ENCODE measurements around the gene ZCCHC3. TPM values are rescaled to one million over a fixed set of nuclear protein-coding genes. Genes with fewer than 3 reads are reported as not detected.

The ZCCHC3 gene
- total RNA-seq, 2 experiments from 2014 or later = 15.2 to 15.9 TPM

DNA sequence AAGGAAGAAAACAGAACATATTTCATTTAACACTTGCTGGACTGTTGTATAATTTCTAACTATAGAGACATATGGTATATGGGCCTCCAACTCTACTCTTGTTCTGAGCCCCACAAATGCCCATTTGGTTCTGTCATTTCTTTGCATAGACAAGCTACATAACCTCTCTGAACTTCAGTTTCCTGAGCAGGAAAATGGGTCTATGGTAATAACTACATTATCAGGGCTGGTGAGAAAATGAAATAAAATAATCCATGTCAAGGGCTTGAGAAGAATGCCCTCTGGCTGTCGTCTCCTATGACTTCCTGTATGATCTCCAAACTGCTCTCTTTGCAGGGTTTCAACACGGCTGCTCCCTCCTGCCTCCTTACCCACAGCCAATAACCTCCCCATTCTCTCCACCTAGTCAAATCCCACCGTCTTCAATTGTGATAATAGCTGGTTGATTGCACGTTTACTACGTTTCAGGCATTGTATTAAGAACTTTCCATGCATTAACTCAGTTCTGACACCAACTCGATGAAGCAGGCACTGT, 12.0 kb downstream of the ZCCHC3 start:
- ChIA-PET POLR2A (interaction anchor here (0.9 kb wide), 1 partner anchor 12 kb away, joined by 3 read pairs; the partner anchor contains the start of gene ZCCHC3), CTCF (interaction anchor here (1.4 to 2.1 kb wide), 3 partner anchors 11 to 22 kb away, joined by 4 to 7 read pairs (median 5); no protein-coding TSS in a partner anchor)
- Mint-ChIP-seq H3K9me3 (no peaks in the 10 kb centered on the region), H3K4me1 (ENCODE audit: low read depth) (peaks cover 10% of the 10 kb centered on the region), H3K36me3 (no peaks in the 10 kb centered on the region), H3K27ac (no peak overlapping the region), H3K4me3 (no peak overlapping the region), H3K27me3 (no peaks in the 10 kb centered on the region)
- intact Hi-C loops (cut with micrococcal nuclease) = no loop called here
- DNase-seq = no peak

DNA sequence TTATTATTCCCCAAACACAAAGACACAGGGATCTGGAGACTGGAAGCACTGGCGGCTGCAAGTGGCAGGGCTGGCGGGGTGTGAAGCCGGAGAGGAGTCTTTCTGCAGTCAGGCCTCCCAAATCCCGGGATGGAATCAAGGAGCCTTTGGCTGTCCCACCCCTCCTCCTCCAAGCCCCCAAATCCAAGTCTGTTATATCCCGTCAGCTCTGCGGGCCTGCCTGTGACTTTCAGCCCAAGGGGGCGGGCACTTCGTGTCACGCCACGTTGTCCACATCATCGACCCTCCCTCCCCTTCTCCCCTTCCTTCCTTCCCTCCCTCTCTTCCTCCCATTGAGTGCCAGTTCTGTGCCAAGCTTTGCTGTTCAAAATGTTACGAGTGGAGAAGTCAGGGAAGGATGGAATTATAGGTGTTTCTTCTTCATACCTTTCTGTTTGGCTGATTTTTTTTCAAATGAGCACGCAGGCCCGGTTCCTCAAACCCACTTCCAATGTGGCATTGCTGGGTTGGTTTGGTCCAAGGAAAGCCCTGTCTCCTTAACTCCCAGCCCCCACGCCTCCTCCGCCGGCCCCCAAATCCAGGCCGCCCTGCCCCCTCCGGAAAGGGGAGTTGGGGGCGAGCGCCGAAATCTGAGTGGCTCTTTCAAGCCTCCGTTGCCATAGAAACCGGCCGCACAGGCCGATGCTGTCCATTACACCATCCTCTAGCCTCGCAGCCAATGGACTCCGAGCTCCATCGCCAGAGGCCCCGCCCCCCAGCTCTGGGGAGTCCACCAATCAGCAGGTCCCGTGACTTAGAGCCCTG, 12.7 kb downstream of the ZCCHC3 start:
- no peaks in the 10 kb centered on the region for H3K9me3 Mint-ChIP-seq
- H3K27me3 Mint-ChIP-seq = no peaks in the 10 kb centered on the region
- no peak overlapping the region for H3K27ac Mint-ChIP-seq
- peak; percentile 89 for DNase-seq
- no peaks in the 10 kb centered on the region for H3K36me3 Mint-ChIP-seq
- H3K4me3 Mint-ChIP-seq = peak overlapping the region; percentile 62
- H3K4me1 Mint-ChIP-seq (ENCODE audit: low read depth) = peaks cover 10% of the 10 kb centered on the region
- ChIA-PET CTCF (interaction anchor here (1.0 to 1.7 kb wide), 3 partner anchors 9 to 21 kb away, joined by 3 to 5 read pairs (median 4); no protein-coding TSS in a partner anchor), POLR2A (interaction anchor here (0.9 kb wide), 1 partner anchor 13 kb away, joined by 3 read pairs; the partner anchor contains the start of gene ZCCHC3)
- intact Hi-C loops (cut with micrococcal nuclease) = loop anchor here (1.0 kb wide), 1 partner anchor 15 kb away; the partner anchor contains the start of gene SOX12

DNA sequence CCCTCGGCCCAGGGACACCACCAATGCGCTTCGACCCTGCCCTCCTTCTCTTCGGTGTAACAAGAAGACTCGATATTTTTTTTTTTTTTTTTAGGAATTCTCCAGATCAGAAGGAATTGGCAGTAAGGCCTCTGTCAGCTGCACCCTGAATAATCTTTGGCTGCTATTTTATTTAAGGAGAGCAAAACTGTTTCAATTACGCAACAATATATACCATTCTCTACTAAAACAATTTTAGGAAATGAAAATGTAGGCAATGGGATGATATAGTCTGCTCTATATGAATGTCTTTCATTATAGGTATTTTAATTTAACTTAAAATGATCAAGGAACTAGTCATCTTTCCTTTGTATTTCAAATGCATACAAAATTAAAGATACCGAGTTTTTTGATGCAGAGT, 13.3 kb downstream of the ZCCHC3 start:
- CTCF ChIA-PET = interaction anchor here (0.6 to 1.7 kb wide), 5 partner anchors 10 to 204 kb away, joined by 3 to 5 read pairs (median 3); no protein-coding TSS in a partner anchor
- H3K27ac Mint-ChIP-seq = no peak overlapping the region
- peak overlapping the region; percentile 62 for H3K4me3 Mint-ChIP-seq
- peaks cover 10% of the 10 kb centered on the region for H3K4me1 Mint-ChIP-seq (ENCODE audit: low read depth)
- no peaks in the 10 kb centered on the region for H3K27me3 Mint-ChIP-seq
- no peaks in the 10 kb centered on the region for H3K9me3 Mint-ChIP-seq
- H3K36me3 Mint-ChIP-seq = no peaks in the 10 kb centered on the region
- DNase-seq = no peak
- intact Hi-C loops (cut with micrococcal nuclease) = loop anchor here (1.0 kb wide), 1 partner anchor 15 kb away; the partner anchor contains the start of gene SOX12
- POLR2A ChIA-PET = no interaction called here

DNA sequence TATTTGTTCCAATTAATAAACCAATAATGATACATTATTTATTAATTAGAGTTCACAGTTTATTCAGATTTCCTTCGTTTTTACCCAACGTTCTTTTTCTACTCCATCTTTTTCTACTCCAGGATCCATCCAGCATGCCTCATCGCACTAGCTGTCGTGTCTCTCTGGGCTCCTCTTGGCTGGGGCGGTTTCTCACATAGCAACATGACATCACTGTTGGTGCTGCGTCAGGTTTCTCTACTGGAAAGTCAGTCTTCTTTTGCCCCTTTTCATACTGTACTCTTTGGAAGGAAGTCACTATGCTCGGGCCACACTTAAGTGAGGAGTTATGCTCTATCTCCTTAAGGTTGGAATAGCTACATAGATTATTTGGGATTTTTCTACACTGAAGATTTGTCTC, 14.2 kb downstream of the ZCCHC3 start:
- no peaks in the 10 kb centered on the region for H3K36me3 Mint-ChIP-seq
- no peak for DNase-seq
- ChIA-PET CTCF (interaction anchor here (1.2 kb wide), 1 partner anchor 19 kb away, joined by 6 read pairs; no protein-coding TSS in a partner anchor), POLR2A (no interaction called here)
- H3K27me3 Mint-ChIP-seq = no peaks in the 10 kb centered on the region
- peaks cover 10% of the 10 kb centered on the region for H3K4me1 Mint-ChIP-seq (ENCODE audit: low read depth)
- no peaks in the 10 kb centered on the region for H3K9me3 Mint-ChIP-seq
- no peak overlapping the region for H3K4me3 Mint-ChIP-seq
- intact Hi-C loops (cut with micrococcal nuclease) = no loop called here
- H3K27ac Mint-ChIP-seq = no peak overlapping the region

GRCh38 chr20:312067-312466, 14.7 kb downstream of the ZCCHC3 start:
- Mint-ChIP-seq H3K4me1 (ENCODE audit: low read depth) (peaks cover 10% of the 10 kb centered on the region), H3K9me3 (no peaks in the 10 kb centered on the region), H3K27me3 (no peaks in the 10 kb centered on the region), H3K36me3 (no peaks in the 10 kb centered on the region), H3K4me3 (no peak overlapping the region), H3K27ac (no peak overlapping the region)
- ChIA-PET CTCF (interaction anchor here (1.2 kb wide), 1 partner anchor 19 kb away, joined by 6 read pairs; no protein-coding TSS in a partner anchor), POLR2A (no interaction called here)
- intact Hi-C loops (cut with micrococcal nuclease) = no loop called here
- no peak for DNase-seq

- no peaks in the 10 kb centered on the region for H3K27me3 Mint-ChIP-seq
Measured at GRCh38 chr20:312866-313265, 15.5 kb downstream of the ZCCHC3 start.

DNA sequence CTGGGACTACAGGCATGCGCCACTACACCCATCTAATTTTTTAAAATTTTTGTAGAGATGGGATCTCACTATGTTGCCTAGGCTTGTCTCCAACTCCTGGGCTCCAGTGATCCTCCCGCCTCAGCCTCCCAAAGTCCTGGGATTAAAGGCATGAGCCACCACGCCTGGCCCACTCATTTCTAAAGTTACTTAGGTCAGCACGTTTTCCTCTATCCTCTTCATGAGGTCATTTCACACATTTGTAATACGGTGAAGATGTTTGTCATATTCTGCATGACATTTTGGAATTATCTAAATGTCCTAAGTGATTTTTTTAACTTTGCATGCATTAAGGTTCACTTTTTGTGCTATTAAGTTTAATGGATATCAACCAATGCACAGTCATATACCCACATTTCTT, 16.0 kb downstream of the ZCCHC3 start:
- CTCF ChIA-PET = interaction anchor here (0.7 kb wide), 1 partner anchor 127 kb away, joined by 3 read pairs; no protein-coding TSS in a partner anchor
- Mint-ChIP-seq H3K27me3 (no peaks in the 10 kb centered on the region), H3K9me3 (no peaks in the 10 kb centered on the region), H3K27ac (no peak overlapping the region), H3K4me1 (ENCODE audit: low read depth) (peaks cover 10% of the 10 kb centered on the region), H3K36me3 (no peaks in the 10 kb centered on the region), H3K4me3 (no peak overlapping the region)
- DNase-seq = no peak
- intact Hi-C loops (cut with micrococcal nuclease) = no loop called here
- POLR2A ChIA-PET = no interaction called here

More at GRCh38 chr20:312866-313265, 15.5 kb downstream of the ZCCHC3 start:
- H3K4me3 Mint-ChIP-seq = no peak overlapping the region
- intact Hi-C loops (cut with micrococcal nuclease) = no loop called here
- no peaks in the 10 kb centered on the region for H3K9me3 Mint-ChIP-seq
- CTCF ChIA-PET = interaction anchor here (0.7 kb wide), 1 partner anchor 126 kb away, joined by 3 read pairs; no protein-coding TSS in a partner anchor
- H3K36me3 Mint-ChIP-seq = no peaks in the 10 kb centered on the region
- H3K27ac Mint-ChIP-seq = no peak overlapping the region
- peaks cover 10% of the 10 kb centered on the region for H3K4me1 Mint-ChIP-seq (ENCODE audit: low read depth)
- no peak for DNase-seq
- POLR2A ChIA-PET = no interaction called here

GRCh38 chr20:313948-314347, 16.6 kb downstream of the ZCCHC3 start:
- ChIA-PET CTCF (no interaction called here), POLR2A (no interaction called here)
- DNase-seq = no peak
- Mint-ChIP-seq H3K36me3 (no peaks in the 10 kb centered on the region), H3K27me3 (no peaks in the 10 kb centered on the region), H3K4me3 (no peak overlapping the region), H3K9me3 (no peaks in the 10 kb centered on the region), H3K4me1 (ENCODE audit: low read depth) (peaks cover 10% of the 10 kb centered on the region), H3K27ac (no peak overlapping the region)
- intact Hi-C loops (cut with micrococcal nuclease) = no loop called here

DNA sequence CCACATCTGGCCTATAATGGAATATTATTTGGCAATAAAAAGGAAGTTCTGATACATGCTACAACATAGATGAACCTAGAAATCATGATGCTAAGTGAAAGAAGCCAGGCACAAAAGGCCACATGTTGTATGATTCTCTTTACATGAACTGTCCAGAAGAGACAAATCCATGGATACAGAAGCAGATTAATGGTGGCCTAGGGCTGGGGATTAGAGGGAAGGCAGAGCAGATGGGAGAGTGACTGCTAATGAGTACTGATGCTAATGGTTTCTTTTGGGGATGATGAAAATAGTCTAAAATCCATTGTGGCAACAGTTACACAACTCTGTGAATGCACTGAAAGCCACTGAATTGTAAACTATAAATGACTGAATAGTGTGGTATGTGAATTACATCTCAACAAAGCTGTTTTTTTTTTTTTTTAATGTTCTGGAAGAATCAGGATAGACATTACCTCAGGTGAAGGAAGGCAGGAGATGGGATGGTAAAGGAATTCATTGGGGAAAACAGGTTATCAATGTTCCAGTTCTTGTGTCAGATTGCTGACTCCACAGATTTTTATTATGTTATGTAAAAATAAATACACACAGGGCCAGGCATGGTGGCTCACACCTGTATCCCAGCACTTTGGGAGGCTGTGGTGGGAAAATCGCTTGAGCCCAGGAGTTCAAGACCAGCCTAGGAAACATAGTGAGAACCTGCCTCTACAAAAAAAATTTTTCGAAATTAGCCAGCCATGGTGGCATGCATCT, 19.1 kb downstream of the ZCCHC3 start:
- no peak for DNase-seq
- H3K36me3 Mint-ChIP-seq = no peaks in the 10 kb centered on the region
- ChIA-PET POLR2A (no interaction called here), CTCF (no interaction called here)
- no peaks in the 10 kb centered on the region for H3K27me3 Mint-ChIP-seq
- no peak overlapping the region for H3K4me3 Mint-ChIP-seq
- H3K9me3 Mint-ChIP-seq = no peaks in the 10 kb centered on the region
- no peaks in the 10 kb centered on the region for H3K4me1 Mint-ChIP-seq (ENCODE audit: low read depth)
- intact Hi-C loops (cut with micrococcal nuclease) = no loop called here
- H3K27ac Mint-ChIP-seq = no peak overlapping the region

- Mint-ChIP-seq H3K4me1 (ENCODE audit: low read depth) (peaks cover 14% of the 10 kb centered on the region), H3K36me3 (no peaks in the 10 kb centered on the region), H3K27ac (peak overlapping the region; percentile 78), H3K9me3 (no peaks in the 10 kb centered on the region), H3K4me3 (peak overlapping the region; percentile 82), H3K27me3 (no peaks in the 10 kb centered on the region)
- peak; percentile 89 for DNase-seq
- ChIA-PET CTCF (interaction anchor here (1.0 to 2.0 kb wide), 4 partner anchors 21 to 26 kb away, joined by 3 to 8 read pairs (median 4); no protein-coding TSS in a partner anchor), POLR2A (interaction anchor here (1.1 to 3.1 kb wide), 4 partner anchors 18 to 28 kb away, joined by 4 to 17 read pairs (median 4); partner anchors contain the start of gene ZCCHC3)
- intact Hi-C loops (cut with micrococcal nuclease) = loop anchor here (1.0 kb wide), 3 partner anchors 14 to 220 kb away; no protein-coding TSS in a partner anchor
Measured at GRCh38 chr20:324177-325044, 27.0 kb downstream of the ZCCHC3 start.
